ENCODE results near the gene MIEF2. TPM values are rescaled to one million over a fixed set of nuclear protein-coding genes. Genes with fewer than 3 reads are reported as not detected.

The MIEF2 gene
- polyA plus RNA-seq, 2 of the 4 experiments (the other 2 are of a cell fraction), result 3.7 to 8.5 TPM

DNA sequence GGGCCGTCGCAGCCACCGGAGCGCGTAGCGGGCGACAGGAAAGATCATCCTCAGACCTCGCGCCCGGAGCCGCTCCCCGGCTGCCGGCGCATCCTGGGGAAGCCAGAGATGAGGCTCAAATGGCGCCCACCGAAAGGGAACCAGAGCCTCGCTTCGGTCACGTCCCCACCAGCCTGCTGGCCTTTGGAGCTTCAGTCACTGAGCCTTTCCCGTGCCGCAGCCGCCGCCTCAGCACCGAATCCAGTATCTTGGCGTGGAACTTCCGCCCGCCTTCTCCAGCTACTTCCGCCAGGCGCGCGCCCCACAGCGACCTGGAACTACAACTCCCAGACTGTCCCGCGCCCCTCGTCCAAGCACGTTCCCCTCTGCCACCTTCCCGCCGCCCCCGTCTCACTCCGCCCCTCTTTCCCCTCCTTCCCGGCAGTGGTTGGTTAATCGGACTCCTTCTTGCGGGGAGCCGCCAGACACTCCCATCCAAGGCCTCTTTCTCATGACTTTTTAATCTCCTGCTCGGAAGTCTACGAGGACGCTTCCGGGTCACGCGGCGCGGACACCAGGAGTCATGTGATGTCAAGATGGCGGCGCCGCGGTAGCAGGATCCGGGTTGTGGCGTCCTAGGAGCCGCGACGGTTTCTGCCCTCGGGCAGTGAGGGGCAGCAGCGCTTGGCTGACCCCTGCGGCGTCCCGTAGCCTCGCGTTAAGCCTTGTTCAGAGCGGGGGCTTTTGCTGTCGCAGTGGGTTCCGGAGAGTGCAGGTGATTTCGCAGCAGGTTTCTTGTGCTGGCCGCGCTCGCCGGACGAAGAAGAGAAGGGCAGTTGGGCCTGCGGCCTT lies 54.5 kb downstream of the MIEF2 start, which contains the start of the genes SMCR8 and TOP3A (continued):
- TF ChIP-seq, protein P1, sequence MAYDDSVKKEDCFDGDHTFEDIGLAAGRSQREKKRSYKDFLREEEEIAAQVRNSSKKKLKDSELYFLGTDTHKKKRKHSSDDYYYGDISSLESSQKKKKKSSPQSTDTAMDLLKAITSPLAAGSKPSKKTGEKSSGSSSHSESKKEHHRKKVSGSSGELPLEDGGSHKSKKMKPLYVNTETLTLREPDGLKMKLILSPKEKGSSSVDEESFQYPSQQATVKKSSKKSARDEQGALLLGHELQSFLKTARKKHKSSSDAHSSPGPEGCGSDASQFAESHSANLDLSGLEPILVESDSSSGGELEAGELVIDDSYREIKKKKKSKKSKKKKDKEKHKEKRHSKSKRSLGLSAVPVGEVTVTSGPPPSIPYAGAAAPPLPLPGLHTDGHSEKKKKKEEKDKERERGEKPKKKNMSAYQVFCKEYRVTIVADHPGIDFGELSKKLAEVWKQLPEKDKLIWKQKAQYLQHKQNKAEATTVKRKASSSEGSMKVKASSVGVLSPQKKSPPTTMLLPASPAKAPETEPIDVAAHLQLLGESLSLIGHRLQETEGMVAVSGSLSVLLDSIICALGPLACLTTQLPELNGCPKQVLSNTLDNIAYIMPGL (CRISPR knock-in tag; IDR thresholded peaks at IDR 0.05; ENCODE audit: borderline replicate concordance), result no peak
- TF ChIP-seq, protein P2, sequence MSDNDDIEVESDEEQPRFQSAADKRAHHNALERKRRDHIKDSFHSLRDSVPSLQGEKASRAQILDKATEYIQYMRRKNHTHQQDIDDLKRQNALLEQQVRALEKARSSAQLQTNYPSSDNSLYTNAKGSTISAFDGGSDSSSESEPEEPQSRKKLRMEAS (IDR thresholded peaks at IDR 0.05), result peak; percentile 88
- no peak for TF ChIP-seq FOSL2 (IDR thresholded peaks at IDR 0.05)
- TF ChIP-seq FOSL2 (CRISPR knock-in tag; IDR thresholded peaks at IDR 0.05), result peak; percentile 9; the same call in 1 of the 2 replicates
- TF ChIP-seq, protein P3, sequence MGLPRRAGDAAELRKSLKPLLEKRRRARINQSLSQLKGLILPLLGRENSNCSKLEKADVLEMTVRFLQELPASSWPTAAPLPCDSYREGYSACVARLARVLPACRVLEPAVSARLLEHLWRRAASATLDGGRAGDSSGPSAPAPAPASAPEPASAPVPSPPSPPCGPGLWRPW (IDR thresholded peaks at IDR 0.05), result no peak
- TF ChIP-seq, protein P4, sequence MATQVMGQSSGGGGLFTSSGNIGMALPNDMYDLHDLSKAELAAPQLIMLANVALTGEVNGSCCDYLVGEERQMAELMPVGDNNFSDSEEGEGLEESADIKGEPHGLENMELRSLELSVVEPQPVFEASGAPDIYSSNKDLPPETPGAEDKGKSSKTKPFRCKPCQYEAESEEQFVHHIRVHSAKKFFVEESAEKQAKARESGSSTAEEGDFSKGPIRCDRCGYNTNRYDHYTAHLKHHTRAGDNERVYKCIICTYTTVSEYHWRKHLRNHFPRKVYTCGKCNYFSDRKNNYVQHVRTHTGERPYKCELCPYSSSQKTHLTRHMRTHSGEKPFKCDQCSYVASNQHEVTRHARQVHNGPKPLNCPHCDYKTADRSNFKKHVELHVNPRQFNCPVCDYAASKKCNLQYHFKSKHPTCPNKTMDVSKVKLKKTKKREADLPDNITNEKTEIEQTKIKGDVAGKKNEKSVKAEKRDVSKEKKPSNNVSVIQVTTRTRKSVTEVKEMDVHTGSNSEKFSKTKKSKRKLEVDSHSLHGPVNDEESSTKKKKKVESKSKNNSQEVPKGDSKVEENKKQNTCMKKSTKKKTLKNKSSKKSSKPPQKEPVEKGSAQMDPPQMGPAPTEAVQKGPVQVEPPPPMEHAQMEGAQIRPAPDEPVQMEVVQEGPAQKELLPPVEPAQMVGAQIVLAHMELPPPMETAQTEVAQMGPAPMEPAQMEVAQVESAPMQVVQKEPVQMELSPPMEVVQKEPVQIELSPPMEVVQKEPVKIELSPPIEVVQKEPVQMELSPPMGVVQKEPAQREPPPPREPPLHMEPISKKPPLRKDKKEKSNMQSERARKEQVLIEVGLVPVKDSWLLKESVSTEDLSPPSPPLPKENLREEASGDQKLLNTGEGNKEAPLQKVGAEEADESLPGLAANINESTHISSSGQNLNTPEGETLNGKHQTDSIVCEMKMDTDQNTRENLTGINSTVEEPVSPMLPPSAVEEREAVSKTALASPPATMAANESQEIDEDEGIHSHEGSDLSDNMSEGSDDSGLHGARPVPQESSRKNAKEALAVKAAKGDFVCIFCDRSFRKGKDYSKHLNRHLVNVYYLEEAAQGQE (IDR thresholded peaks at IDR 0.05), result no peak
- no peak for TF ChIP-seq SMC3 (IDR thresholded peaks at IDR 0.05)
- no peak for TF ChIP-seq CBX2 (IDR thresholded peaks at IDR 0.05; ENCODE audit: borderline replicate concordance, low read depth)
- TF ChIP-seq JUNB (IDR thresholded peaks at IDR 0.05), result no peak
- no peak for TF ChIP-seq NFE2L2 (conservative IDR thresholded peaks at IDR 0.05; ENCODE audit: low read length)
- no peak for TF ChIP-seq MAFK (IDR thresholded peaks at IDR 0.05; ENCODE audit: partially characterized antibody)
- peak; percentile 61; the same call in 1 of the 2 replicates for TF ChIP-seq TFCP2L1 (CRISPR knock-in tag; IDR thresholded peaks at IDR 0.05)
- TF ChIP-seq CHD4 (IDR thresholded peaks at IDR 0.05; ENCODE audit: borderline replicate concordance), result no peak
- TF ChIP-seq MAZ (IDR thresholded peaks at IDR 0.05; ENCODE audit: borderline replicate concordance, low read depth, low read length), result no peak
- TF ChIP-seq, protein P5, sequence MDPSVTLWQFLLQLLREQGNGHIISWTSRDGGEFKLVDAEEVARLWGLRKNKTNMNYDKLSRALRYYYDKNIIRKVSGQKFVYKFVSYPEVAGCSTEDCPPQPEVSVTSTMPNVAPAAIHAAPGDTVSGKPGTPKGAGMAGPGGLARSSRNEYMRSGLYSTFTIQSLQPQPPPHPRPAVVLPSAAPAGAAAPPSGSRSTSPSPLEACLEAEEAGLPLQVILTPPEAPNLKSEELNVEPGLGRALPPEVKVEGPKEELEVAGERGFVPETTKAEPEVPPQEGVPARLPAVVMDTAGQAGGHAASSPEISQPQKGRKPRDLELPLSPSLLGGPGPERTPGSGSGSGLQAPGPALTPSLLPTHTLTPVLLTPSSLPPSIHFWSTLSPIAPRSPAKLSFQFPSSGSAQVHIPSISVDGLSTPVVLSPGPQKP (IDR thresholded peaks at IDR 0.05; ENCODE audit: low read depth, low read length), result no peak
- peak; percentile 77; the same call in 1 of the 2 replicates for TF ChIP-seq MYC (IDR thresholded peaks at IDR 0.05; ENCODE audit: borderline replicate concordance, low read length)
- TF ChIP-seq CHD2 (IDR thresholded peaks at IDR 0.05; ENCODE audit: low read length, partially characterized antibody), result no peak
- TF ChIP-seq GATA3 (IDR thresholded peaks at IDR 0.05; ENCODE audit: borderline replicate concordance), result no peak; the same call in 1 of the 2 replicates
- TF ChIP-seq ZNF302 (CRISPR knock-in tag; IDR thresholded peaks at IDR 0.05), result no peak
- no peak for TF ChIP-seq ZSCAN20 (CRISPR knock-in tag; IDR thresholded peaks at IDR 0.05)
- TF ChIP-seq KDM5A (IDR thresholded peaks at IDR 0.05), result peak; percentile 100
- TF ChIP-seq NR3C1 (IDR thresholded peaks at IDR 0.05), result no peak
- TF ChIP-seq RARB (CRISPR knock-in tag; IDR thresholded peaks at IDR 0.05), result no peak
- no peak for TF ChIP-seq FOXS1 (CRISPR knock-in tag; IDR thresholded peaks at IDR 0.05)
- TF ChIP-seq NPAS2 (CRISPR knock-in tag; IDR thresholded peaks at IDR 0.05; ENCODE audit: borderline replicate concordance), result no peak

Data from A549 (cell line).